ENCODE data around the gene AGBL1. TPM values are rescaled to one million over a fixed set of nuclear protein-coding genes. Genes with fewer than 3 reads are reported as not detected.

Gene AGBL1
- total and polyA plus RNA-seq, 2 donors = 1.5 TPM; not detected in 1

DNA sequence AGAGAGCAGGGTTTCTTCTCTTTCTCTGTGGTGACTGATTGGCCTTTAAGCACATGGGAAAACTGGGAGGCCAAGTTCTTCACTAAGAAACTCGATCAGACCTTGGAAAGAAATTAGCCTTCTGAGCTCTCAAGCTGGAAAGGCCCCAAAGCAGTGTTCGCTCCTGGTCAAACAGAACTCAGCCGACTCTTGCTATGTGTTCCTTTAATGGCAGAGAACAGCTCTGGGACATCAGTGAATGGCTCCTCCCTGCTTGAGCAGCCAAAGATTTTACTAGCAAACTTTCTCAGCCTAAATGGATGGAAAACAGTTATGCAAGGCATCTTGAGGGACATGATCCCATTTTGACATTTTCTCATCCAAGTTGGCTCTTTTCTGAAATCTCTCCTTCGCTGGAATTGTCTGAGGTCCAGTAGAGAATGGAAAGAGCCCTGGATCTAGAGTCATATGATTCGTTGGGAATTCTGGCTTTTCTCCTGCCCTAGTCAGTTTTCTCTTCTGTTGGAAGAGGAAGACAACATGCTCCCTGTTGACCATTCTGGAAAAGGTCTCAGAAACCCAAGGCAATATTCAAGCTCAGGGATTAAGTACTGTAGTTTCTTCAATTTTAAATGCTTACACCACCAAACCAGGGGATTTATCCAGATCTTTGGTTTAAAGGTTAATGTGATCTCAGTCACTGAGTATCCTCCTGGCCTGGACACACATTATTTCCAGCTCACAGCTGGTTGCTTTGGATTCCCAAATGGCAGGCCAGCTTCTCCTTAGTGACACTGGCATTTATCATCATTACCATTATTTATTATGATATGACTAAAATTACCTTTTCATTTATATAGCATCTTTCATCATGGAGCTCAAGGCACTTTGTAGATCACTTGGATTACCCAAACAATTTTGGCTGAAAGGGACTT, 319.6 kb downstream of the AGBL1 start:
- 45% methylated on average over 5 of the region's 5 CpGs for WGBS
- Histone ChIP-seq H3K36me3 (ENCODE audit: insufficient read depth) (no peaks in the 10 kb centered on the region), H3K4me3 (ENCODE audit: low read depth, low read length) (no peak overlapping the region), H3K27ac (ENCODE audit: low read depth) (no peak overlapping the region), H3K4me1 (ENCODE audit: insufficient read depth) (no peaks in the 10 kb centered on the region)
- no peak for DNase-seq (ENCODE audit: extremely low spot score)

DNA sequence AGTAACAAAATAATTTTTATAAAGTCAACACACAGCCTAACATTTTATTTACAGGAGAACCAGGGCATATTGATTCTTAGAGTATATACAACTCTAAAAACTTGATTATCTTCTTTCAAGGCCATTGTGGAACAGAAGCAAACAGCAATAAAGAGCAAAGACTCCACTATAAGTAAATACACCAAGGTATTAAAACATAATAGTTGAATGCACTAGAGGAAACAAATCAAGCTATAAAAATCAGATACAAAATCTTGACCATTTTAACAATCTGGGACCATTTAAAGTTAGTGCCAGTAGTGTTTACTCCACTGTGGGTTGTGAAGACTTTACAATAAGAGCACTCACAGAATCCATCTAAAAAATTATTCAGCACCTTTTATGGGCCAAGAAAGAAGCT, 323.6 kb downstream of the AGBL1 start:
- H3K27ac ChIP-seq (ENCODE audit: low read depth) = no peak overlapping the region
- no peak overlapping the region for H3K4me3 ChIP-seq (ENCODE audit: low read depth, low read length)
- DNase-seq (ENCODE audit: extremely low spot score) = no peak
- H3K4me1 ChIP-seq (ENCODE audit: insufficient read depth) = no peaks in the 10 kb centered on the region
- no peaks in the 10 kb centered on the region for H3K36me3 ChIP-seq (ENCODE audit: insufficient read depth)

DNA sequence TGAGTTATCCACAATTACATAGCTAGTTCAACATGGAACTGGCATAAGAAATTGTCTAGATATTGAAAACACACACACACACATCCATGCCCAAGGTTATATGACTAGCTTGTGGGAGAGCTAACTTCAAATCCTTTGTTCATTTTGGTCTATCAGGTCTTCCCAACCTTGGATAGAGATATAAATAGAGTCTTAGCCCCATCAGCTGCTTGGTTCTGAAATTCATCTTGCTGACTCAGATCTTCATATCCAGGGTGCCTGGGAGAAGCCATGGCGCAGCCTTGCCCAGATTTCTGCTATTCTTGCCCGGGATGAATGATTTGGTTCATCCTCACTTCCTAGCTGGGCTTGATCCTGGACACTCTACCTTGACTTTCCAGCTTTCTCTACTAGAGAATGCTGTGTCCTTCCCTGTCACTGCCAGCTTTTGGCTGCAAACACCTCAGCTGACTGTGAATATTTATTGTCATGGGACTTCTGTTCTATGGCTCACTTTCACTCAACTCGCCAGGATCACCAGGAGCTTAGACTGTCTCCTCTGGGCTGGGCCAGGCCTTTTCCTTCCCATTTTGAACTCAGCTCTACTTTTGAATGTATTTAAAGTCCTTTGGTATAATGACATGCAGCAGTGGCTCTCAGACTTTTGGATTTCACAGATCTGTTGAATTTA, 324.4 kb downstream of the AGBL1 start:
- H3K4me1 ChIP-seq (ENCODE audit: insufficient read depth) = no peaks in the 10 kb centered on the region
- no peak overlapping the region for H3K27ac ChIP-seq (ENCODE audit: low read depth)
- 86% methylated on average over 3 of the region's 3 CpGs for WGBS
- DNase-seq (ENCODE audit: extremely low spot score) = no peak
- no peaks in the 10 kb centered on the region for H3K36me3 ChIP-seq (ENCODE audit: insufficient read depth)
- H3K4me3 ChIP-seq (ENCODE audit: low read depth, low read length) = no peak overlapping the region

DNA sequence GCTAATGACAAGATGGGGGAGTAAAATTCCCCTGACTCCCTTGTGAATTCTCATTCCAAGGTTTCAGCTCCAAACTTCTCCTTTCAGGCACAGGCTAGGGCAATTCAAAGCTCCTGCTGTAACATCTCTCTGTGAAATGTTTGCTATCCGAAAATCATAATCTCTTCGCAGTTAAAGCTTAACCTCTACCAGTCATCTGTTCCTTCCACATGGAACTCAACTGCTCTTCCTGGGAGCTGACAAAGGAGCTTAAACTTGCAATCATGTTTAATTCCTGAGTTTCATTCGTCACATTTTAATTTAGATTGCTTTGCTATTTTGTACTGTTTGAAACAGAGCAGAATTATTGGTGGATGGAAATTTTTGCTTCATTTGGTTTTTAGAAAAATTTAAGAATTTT, 328.6 kb downstream of the AGBL1 start:
- DNase-seq (ENCODE audit: extremely low spot score) = no peak
- no peaks in the 10 kb centered on the region for H3K36me3 ChIP-seq (ENCODE audit: insufficient read depth)
- no peak overlapping the region for H3K27ac ChIP-seq (ENCODE audit: low read depth)
- no peaks in the 10 kb centered on the region for H3K4me1 ChIP-seq (ENCODE audit: insufficient read depth)
- no peak overlapping the region for H3K4me3 ChIP-seq (ENCODE audit: low read depth, low read length)
- 67% methylated on average over 3 of the region's 3 CpGs for WGBS

DNA sequence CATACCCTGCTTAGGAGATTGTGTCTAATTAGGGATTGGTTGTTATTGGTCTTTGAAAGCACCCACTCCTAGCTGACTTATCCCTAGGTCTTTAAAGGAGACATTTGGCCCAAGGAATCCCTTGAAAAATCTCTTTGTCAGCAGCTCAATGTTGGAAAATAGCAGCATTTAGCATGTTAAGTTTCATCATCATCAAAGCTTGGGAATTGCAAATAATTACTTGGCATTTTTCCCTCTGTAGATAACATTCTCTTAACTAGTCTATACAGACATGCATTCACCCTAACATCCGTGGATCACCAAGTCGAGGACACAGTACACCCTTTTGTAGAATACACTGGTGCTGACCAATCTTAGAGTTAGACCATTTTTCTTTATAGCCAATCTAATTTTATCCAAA, 332.2 kb downstream of the AGBL1 start:
- H3K4me3 ChIP-seq (ENCODE audit: low read depth, low read length) = no peak overlapping the region
- no peak for DNase-seq (ENCODE audit: extremely low spot score)
- WGBS = 75% methylated on average over 2 of the region's 2 CpGs

DNA sequence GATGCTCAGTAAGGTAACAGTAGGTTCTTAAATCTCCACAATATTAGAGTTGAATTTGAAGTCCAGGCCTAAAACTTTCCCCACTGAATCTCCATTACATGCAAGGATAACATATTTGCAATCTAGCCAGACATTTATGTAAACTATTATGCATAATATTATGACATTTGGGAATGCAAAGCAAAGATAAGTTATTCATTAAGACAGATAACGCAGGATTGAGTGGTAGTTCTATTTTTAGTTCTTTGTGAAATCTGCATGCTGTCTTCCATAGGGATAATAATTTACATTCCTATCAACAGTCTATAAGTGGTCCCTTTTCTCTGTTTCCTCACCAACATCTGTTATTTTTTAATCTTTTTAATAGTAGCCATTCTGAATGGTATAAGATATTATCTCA, 333.5 kb downstream of the AGBL1 start:
- H3K36me3 ChIP-seq (ENCODE audit: insufficient read depth) = no peaks in the 10 kb centered on the region
- H3K4me1 ChIP-seq (ENCODE audit: insufficient read depth) = no peaks in the 10 kb centered on the region
- no peak overlapping the region for H3K4me3 ChIP-seq (ENCODE audit: low read depth, low read length)
- 45% methylated on average over 1 of the region's 1 CpG for WGBS
- H3K27ac ChIP-seq (ENCODE audit: low read depth) = no peak overlapping the region
- no peak for DNase-seq (ENCODE audit: extremely low spot score)

More for the DNA sequence above, 332.2 kb downstream of the AGBL1 start:
- H3K27ac ChIP-seq (ENCODE audit: low read depth) = no peak overlapping the region
- no peaks in the 10 kb centered on the region for H3K36me3 ChIP-seq (ENCODE audit: insufficient read depth)
- H3K4me1 ChIP-seq (ENCODE audit: insufficient read depth) = no peaks in the 10 kb centered on the region

DNA sequence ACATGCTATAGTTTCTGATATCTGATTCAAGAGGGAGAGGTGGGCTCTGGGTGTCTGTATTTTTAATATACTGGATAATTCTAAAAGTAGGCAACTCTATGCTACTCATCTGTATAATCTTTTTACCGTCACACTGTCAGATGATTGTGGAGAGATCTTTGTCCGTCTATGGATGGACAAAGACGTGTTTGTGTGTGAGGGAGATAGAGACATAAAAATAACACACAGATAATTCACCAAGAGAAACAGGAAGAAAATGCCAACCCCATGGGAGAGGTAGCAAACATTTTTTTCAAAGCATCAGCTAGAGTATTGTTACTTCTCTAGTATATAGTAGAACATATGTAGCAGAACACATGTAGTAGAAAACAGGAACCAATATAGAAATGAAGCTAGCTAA, 346.1 kb downstream of the AGBL1 start:
- DNase-seq (ENCODE audit: extremely low spot score) = no peak
- Histone ChIP-seq H3K4me3 (ENCODE audit: low read depth, low read length) (no peak overlapping the region), H3K27ac (ENCODE audit: low read depth) (no peak overlapping the region), H3K36me3 (ENCODE audit: insufficient read depth) (no peaks in the 10 kb centered on the region), H3K4me1 (ENCODE audit: insufficient read depth) (no peaks in the 10 kb centered on the region)
- WGBS = 86% methylated on average over 3 of the region's 3 CpGs

DNA sequence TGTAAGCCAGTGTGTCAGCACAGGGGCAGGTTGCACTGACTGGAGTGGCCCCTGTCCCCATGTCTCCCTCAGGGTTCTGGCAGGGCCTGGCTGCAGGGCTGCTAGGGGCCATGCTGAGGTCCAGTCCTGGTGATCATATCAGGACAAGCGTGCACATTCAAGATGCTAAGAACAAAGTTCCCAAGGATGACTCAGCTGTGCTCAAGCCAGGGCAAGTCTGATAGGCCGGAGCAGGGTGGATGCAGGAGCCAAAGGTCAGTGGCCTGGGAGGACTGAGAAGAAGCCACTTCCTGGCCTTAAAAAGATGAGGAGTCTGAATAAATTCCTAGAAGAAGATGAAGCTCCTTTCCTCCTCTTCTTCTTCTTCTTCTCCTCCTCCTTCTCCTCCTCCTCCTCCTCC, 353.2 kb downstream of the AGBL1 start:
- H3K36me3 ChIP-seq (ENCODE audit: insufficient read depth) = no peaks in the 10 kb centered on the region
- 77% methylated on average over 2 of the region's 2 CpGs for WGBS
- DNase-seq (ENCODE audit: extremely low spot score) = no peak
- H3K27ac ChIP-seq (ENCODE audit: low read depth) = no peak overlapping the region
- no peak overlapping the region for H3K4me3 ChIP-seq (ENCODE audit: low read depth, low read length)
- H3K4me1 ChIP-seq (ENCODE audit: insufficient read depth) = no peaks in the 10 kb centered on the region

DNA sequence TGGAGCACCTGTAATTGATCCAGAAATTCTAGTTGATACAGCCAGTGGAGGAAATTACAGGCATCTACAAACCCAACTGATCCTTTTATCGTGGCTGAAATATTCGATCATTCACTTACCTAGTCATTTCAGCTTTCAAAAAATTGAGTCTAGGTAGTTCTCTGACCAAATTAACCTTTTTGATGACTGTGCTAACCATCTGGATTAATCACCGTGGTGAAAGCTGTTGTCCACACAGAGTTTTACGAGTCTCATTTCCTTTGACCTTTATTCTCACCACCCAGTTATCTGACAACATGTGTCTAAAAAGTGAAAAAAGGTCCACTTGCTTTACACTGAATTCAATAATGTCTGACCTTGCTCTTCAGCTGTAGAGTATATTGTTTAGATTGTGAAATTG, 354.3 kb downstream of the AGBL1 start:
- no peaks in the 10 kb centered on the region for H3K4me1 ChIP-seq (ENCODE audit: insufficient read depth)
- no peak overlapping the region for H3K4me3 ChIP-seq (ENCODE audit: low read depth, low read length)
- H3K27ac ChIP-seq (ENCODE audit: low read depth) = no peak overlapping the region
- H3K36me3 ChIP-seq (ENCODE audit: insufficient read depth) = no peaks in the 10 kb centered on the region
- no peak for DNase-seq (ENCODE audit: extremely low spot score)
- 78% methylated on average over 4 of the region's 4 CpGs for WGBS

DNA sequence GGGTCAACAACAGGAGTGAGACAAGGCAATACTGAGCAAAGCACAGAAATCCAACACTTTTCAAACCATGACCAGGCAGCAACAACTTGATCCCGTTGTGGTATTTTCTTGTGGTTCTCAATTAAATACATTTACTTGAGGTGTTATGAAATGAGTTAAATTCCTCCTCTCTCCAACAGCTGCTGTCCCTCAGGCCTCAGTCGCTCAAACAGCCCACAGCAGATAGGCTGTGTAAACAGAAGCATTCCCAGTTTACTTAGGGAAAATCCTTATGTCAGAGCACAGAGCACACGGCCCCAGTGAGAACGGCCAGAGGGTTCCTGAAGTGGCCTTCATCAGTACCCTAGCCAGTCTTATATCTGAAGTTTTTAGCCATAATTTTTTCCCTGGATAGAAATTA, 359.9 kb downstream of the AGBL1 start:
- Histone ChIP-seq H3K4me1 (ENCODE audit: insufficient read depth) (no peaks in the 10 kb centered on the region), H3K27ac (ENCODE audit: low read depth) (no peak overlapping the region), H3K4me3 (ENCODE audit: low read depth, low read length) (no peak overlapping the region), H3K36me3 (ENCODE audit: insufficient read depth) (no peaks in the 10 kb centered on the region)
- 19% methylated on average over 4 of the region's 4 CpGs for WGBS
- DNase-seq (ENCODE audit: extremely low spot score) = no peak

DNA sequence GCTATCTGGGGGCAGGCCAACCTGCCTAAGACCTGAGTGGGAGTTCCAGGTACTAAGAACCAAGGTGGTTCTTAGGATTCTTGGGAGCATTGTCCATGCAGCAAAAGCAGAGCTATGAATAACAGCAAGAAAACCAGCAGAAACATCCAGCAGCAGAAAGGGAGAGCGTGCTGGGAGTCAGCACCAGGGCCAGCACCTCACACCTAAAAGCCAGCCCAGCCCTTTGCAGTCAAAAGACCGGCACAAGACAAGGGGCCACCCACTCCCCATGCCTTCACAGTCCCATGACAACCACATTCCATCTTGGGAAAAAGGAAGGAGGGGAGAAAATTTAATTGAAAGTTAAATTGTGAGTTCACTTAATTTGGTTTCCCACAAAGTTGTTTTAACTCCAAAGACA, 364.9 kb downstream of the AGBL1 start:
- WGBS = 4% methylated on average over 2 of the region's 2 CpGs

DNA sequence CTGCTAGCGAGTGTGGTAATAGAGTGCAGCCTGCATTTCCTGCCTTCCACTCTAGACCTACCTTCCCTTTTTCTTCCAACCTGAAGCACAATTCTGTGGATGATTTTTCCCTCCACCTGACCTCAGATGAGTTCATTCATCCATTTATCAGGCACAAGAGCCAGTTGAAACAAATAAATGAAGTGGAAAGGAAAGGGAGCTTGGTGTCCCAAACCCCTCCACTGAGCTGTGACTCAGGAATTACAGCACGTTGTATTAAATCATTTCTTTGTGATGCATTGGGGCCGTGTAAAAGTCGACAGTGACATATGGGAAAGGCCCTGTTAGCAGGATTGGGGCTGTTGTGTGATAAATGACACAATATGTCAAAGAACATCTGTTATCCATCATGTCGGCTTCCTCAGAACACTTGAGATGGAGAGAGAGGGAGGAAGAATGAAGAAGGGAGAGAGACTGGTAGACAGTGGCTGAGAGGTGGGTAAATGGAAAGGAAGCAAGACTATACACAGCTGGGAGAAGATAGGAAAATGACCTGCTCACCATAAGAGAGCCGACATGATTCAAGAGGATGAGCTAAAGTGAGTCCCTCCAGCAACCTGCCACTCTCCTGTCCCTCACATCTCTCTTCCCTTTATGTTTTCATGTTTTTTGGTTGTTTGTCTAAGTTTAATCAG, 366.0 kb downstream of the AGBL1 start:
- 42% methylated on average over 6 of the region's 6 CpGs for WGBS
- Histone ChIP-seq H3K27ac (ENCODE audit: low read depth) (no peak overlapping the region), H3K36me3 (ENCODE audit: insufficient read depth) (no peaks in the 10 kb centered on the region), H3K4me1 (ENCODE audit: insufficient read depth) (no peaks in the 10 kb centered on the region), H3K4me3 (ENCODE audit: low read depth, low read length) (no peak overlapping the region)
- DNase-seq (ENCODE audit: extremely low spot score) = no peak

More for the DNA sequence above, 364.9 kb downstream of the AGBL1 start:
- H3K4me3 ChIP-seq (ENCODE audit: low read depth, low read length) = no peak overlapping the region
- no peak for DNase-seq (ENCODE audit: extremely low spot score)
- no peaks in the 10 kb centered on the region for H3K36me3 ChIP-seq (ENCODE audit: insufficient read depth)
- no peaks in the 10 kb centered on the region for H3K4me1 ChIP-seq (ENCODE audit: insufficient read depth)
- no peak overlapping the region for H3K27ac ChIP-seq (ENCODE audit: low read depth)

DNA sequence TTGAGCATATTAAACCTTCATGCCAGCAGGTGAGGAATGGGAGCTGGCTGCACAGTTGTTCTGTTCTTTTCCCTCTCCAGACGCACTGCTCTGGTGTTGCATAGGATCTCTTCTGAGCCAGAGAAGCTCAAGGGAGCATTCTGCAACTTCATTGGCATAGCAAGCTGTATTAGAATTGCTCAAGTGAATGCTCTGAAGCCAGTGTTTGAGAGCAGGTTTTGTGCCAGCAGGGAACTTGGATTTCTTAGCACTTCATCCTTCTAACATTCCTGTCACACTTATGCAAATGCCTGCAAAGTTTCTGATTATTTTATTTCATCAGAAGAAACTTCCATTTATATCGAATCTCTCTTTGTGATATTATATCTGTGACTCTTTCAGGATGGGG, 366.6 kb downstream of the AGBL1 start:
- Histone ChIP-seq H3K36me3 (ENCODE audit: insufficient read depth) (no peaks in the 10 kb centered on the region), H3K27ac (ENCODE audit: low read depth) (no peak overlapping the region), H3K4me1 (ENCODE audit: insufficient read depth) (no peaks in the 10 kb centered on the region), H3K4me3 (ENCODE audit: low read depth, low read length) (no peak overlapping the region)
- no peak for DNase-seq (ENCODE audit: extremely low spot score)
- 83% methylated on average over 2 of the region's 2 CpGs for WGBS

All from urinary bladder (tissue), 4 donors.